Immature natural killer cell (primary cell): ENCODE data around the gene OTOGL. TPM values are rescaled to one million over a fixed set of nuclear protein-coding genes. Genes with fewer than 3 reads are reported as not detected.
"Not testable (repeated sequence)": the region's sequence is repeated elsewhere in the genome, so short reads cannot be mapped to it uniquely, and the experiment has no call there.

Source experiments
- DNase-seq, 3 donors: peaks; one replicate each; pipeline ENCODE4 v3.0.0; 2022; ENCODE audit warnings: mixed read lengths in 1 of 3
- H3K27ac Mint-ChIP-seq, 6 donors: one replicate each; pipeline ENCODE4 v1.8.0; 2020; ENCODE audit warnings: mixed read lengths in 6 of 6, mild to moderate bottlenecking in 5 of 6, inconsistent platforms in 4 of 6, moderate library complexity in 3 of 6
- H3K27me3 Mint-ChIP-seq, 3 donors: one replicate each; pipeline ENCODE4 v1.8.0; 2020 to 2021; ENCODE audit warnings: low read depth in 3 of 3, mild to moderate bottlenecking in 3 of 3, mixed read lengths in 3 of 3, moderate library complexity in 3 of 3, inconsistent platforms in 1 of 3
- H3K36me3 Mint-ChIP-seq, 3 donors: one replicate each; pipeline ENCODE4 v1.8.0; 2020; ENCODE audit warnings: mixed read lengths in 3 of 3, inconsistent platforms in 2 of 3, mild to moderate bottlenecking in 2 of 3
- H3K4me1 Mint-ChIP-seq, 2 donors: one replicate each; pipeline ENCODE4 v1.8.0; 2020; ENCODE audit warnings: inconsistent platforms in 2 of 2, mild to moderate bottlenecking in 2 of 2, mixed read lengths in 2 of 2, moderate library complexity in 1 of 2
- H3K4me3 Mint-ChIP-seq, 5 donors: one replicate each; pipeline ENCODE4 v1.8.0; 2020; ENCODE audit warnings: mild to moderate bottlenecking in 5 of 5, mixed read lengths in 5 of 5, inconsistent platforms in 3 of 5, moderate library complexity in 3 of 5
- H3K9me3 Mint-ChIP-seq, 6 donors: one replicate each; pipeline ENCODE4 v1.8.0; 2020; ENCODE audit warnings: mild to moderate bottlenecking in 6 of 6, mixed read lengths in 6 of 6, inconsistent platforms in 4 of 6, moderate library complexity in 3 of 6
- polyA plus RNA-seq, 3 donors: library from polyadenylated mRNA; unstranded; fragments of 300-500 nt; fragmentation: Illumina TruSeq; gene quantifications; one replicate each; pipeline ENCODE4 v1.2.3, GENCODE V29; 2021

The OTOGL gene
- polyA plus RNA-seq = not detected

GRCh38 chr12:80099259-80099658 is at the start of gene OTOGL:
TSS of gene OTOGL (plus strand) at chr12:80099537. CDS start at chr12:80209432, 109,895 bp downstream.
- H3K27ac Mint-ChIP-seq = no peak within 1 kb of the TSS
- H3K27me3 Mint-ChIP-seq = peaks cover 0 to 3% (median 0%) of the 10 kb centered on the region in 3 donors
- no peak within 1 kb of the TSS for H3K4me3 Mint-ChIP-seq
- DNase-seq = no peak
- H3K36me3 Mint-ChIP-seq = no peaks in the 10 kb centered on the region
- no peaks in the 10 kb centered on the region for H3K4me1 Mint-ChIP-seq
- H3K9me3 Mint-ChIP-seq = no peaks in the 10 kb centered on the region

- Mint-ChIP-seq H3K36me3 (no peaks in the 10 kb centered on the region), H3K4me1 (peaks cover 2 to 6% of the 10 kb centered on the region in 2 donors), H3K27ac (no peak overlapping the region), H3K27me3 (peaks cover 0 to 4% (median 3%) of the 10 kb centered on the region in 3 donors), H3K4me3 (no peak overlapping the region), H3K9me3 (peaks cover 0 to 2% (median 0%) of the 10 kb centered on the region in 6 donors)
- no peak for DNase-seq
Observed at GRCh38 chr12:80050236-80050635, 49.1 kb upstream of the OTOGL start.

GRCh38 chr12:80053051-80053790 is 46.1 kb upstream of the OTOGL start:
- Mint-ChIP-seq H3K4me3 (no peak overlapping the region), H3K9me3 (peaks cover 0 to 1% (median 0%) of the 10 kb centered on the region in 6 donors), H3K27me3 (peaks cover 0 to 3% (median 2%) of the 10 kb centered on the region in 3 donors), H3K4me1 (peaks cover 2 to 6% of the 10 kb centered on the region in 2 donors), H3K27ac (no peak overlapping the region), H3K36me3 (no peaks in the 10 kb centered on the region)
- no peak for DNase-seq

- Mint-ChIP-seq H3K27ac (no peak overlapping the region), H3K4me1 (peaks cover 2 to 6% of the 10 kb centered on the region in 2 donors), H3K36me3 (no peaks in the 10 kb centered on the region), H3K4me3 (no peak overlapping the region), H3K27me3 (peaks cover 0 to 4% (median 2%) of the 10 kb centered on the region in 3 donors), H3K9me3 (no peaks in the 10 kb centered on the region)
- DNase-seq = no peak
Observed at GRCh38 chr12:80056232-80056631, 43.1 kb upstream of the OTOGL start.

GRCh38 chr12:80056845-80057244 is 42.5 kb upstream of the OTOGL start:
- H3K4me3 Mint-ChIP-seq = no peak overlapping the region
- H3K9me3 Mint-ChIP-seq = no peaks in the 10 kb centered on the region
- peaks cover 0 to 4% (median 2%) of the 10 kb centered on the region in 3 donors for H3K27me3 Mint-ChIP-seq
- peaks cover 2 to 6% of the 10 kb centered on the region in 2 donors for H3K4me1 Mint-ChIP-seq
- H3K27ac Mint-ChIP-seq = no peak overlapping the region
- no peaks in the 10 kb centered on the region for H3K36me3 Mint-ChIP-seq
- DNase-seq = no peak

GRCh38 chr12:80058586-80058985 is 40.8 kb upstream of the OTOGL start:
- H3K4me1 Mint-ChIP-seq = no peaks in the 10 kb centered on the region

GRCh38 chr12:80059102-80059501 is 40.2 kb upstream of the OTOGL start:
- no peak overlapping the region for H3K4me3 Mint-ChIP-seq
- no peak for DNase-seq
- no peaks in the 10 kb centered on the region for H3K36me3 Mint-ChIP-seq
- H3K4me1 Mint-ChIP-seq = no peaks in the 10 kb centered on the region
- H3K27me3 Mint-ChIP-seq = peaks cover 2 to 4% (median 4%) of the 10 kb centered on the region in 3 donors
- no peak overlapping the region for H3K27ac Mint-ChIP-seq
- H3K9me3 Mint-ChIP-seq = no peaks in the 10 kb centered on the region

More at GRCh38 chr12:80058586-80058985, 40.8 kb upstream of the OTOGL start:
- Mint-ChIP-seq H3K27me3 (peaks cover 0 to 5% (median 2%) of the 10 kb centered on the region in 3 donors), H3K4me3 (no peak overlapping the region), H3K9me3 (no peaks in the 10 kb centered on the region), H3K27ac (no peak overlapping the region), H3K36me3 (no peaks in the 10 kb centered on the region)
- DNase-seq = no peak

GRCh38 chr12:80059875-80060274 is 39.5 kb upstream of the OTOGL start:
- Mint-ChIP-seq H3K9me3 (no peaks in the 10 kb centered on the region), H3K4me1 (no peaks in the 10 kb centered on the region), H3K27me3 (peaks cover 2 to 5% (median 4%) of the 10 kb centered on the region in 3 donors), H3K36me3 (no peaks in the 10 kb centered on the region), H3K27ac (no peak overlapping the region), H3K4me3 (no peak overlapping the region)
- no peak for DNase-seq

- H3K9me3 Mint-ChIP-seq = no peaks in the 10 kb centered on the region
- no peaks in the 10 kb centered on the region for H3K4me1 Mint-ChIP-seq
- H3K27me3 Mint-ChIP-seq = peaks cover 2 to 7% (median 4%) of the 10 kb centered on the region in 3 donors
- no peak overlapping the region for H3K4me3 Mint-ChIP-seq
- DNase-seq = no peak
- H3K36me3 Mint-ChIP-seq = no peaks in the 10 kb centered on the region
- H3K27ac Mint-ChIP-seq = no peak overlapping the region
Observed at GRCh38 chr12:80064269-80064668, 35.1 kb upstream of the OTOGL start.

- Mint-ChIP-seq H3K36me3 (no peaks in the 10 kb centered on the region), H3K4me3 (no peak overlapping the region), H3K27me3 (peaks cover 2 to 7% (median 4%) of the 10 kb centered on the region in 3 donors), H3K27ac (no peak overlapping the region), H3K4me1 (no peaks in the 10 kb centered on the region), H3K9me3 (no peaks in the 10 kb centered on the region)
- DNase-seq = no peak
Observed at GRCh38 chr12:80064951-80065350, 34.4 kb upstream of the OTOGL start.

GRCh38 chr12:80068173-80068572 is 31.2 kb upstream of the OTOGL start:
- Mint-ChIP-seq H3K4me3 (no peak overlapping the region), H3K27me3 (peaks cover 0 to 7% (median 0%) of the 10 kb centered on the region in 3 donors), H3K4me1 (no peaks in the 10 kb centered on the region), H3K9me3 (peaks cover 0 to 3% (median under 1%) of the 10 kb centered on the region in 6 donors), H3K27ac (peak overlapping the region in 1 of 6 donors; percentile 26), H3K36me3 (peaks cover 0 to 3% (median 0%) of the 10 kb centered on the region in 3 donors)
- no peak for DNase-seq

- not testable (repeated sequence) for H3K27me3 Mint-ChIP-seq
- peaks cover 28 to 41% of the 10 kb centered on the region in 2 donors for H3K4me1 Mint-ChIP-seq
- peaks cover 31 to 42% (median 40%) of the 10 kb centered on the region in 6 donors for H3K9me3 Mint-ChIP-seq
- peaks cover 20 to 32% (median 24%) of the 10 kb centered on the region in 3 donors for H3K36me3 Mint-ChIP-seq
- peak overlapping the region; percentile 61 to 82 (median 71) for H3K4me3 Mint-ChIP-seq
- peak; percentile 71 to 75 (median 71) for DNase-seq
- H3K27ac Mint-ChIP-seq = peak overlapping the region; percentile 71 to 89 (median 82)
Observed at GRCh38 chr12:80083892-80084614, 15.3 kb upstream of the OTOGL start.

GRCh38 chr12:80086025-80086424 is 13.3 kb upstream of the OTOGL start:
- H3K27ac Mint-ChIP-seq = peak overlapping the region in 2 of 6 donors; percentile 2 to 58
- H3K9me3 Mint-ChIP-seq = peaks cover 24 to 27% (median 25%) of the 10 kb centered on the region in 6 donors
- peaks cover 16 to 24% (median 18%) of the 10 kb centered on the region in 3 donors for H3K36me3 Mint-ChIP-seq

More at GRCh38 chr12:80086025-80086424, 13.3 kb upstream of the OTOGL start:
- DNase-seq = no peak
- Mint-ChIP-seq H3K27me3 (peaks cover 0 to 5% (median 0%) of the 10 kb centered on the region in 3 donors), H3K4me3 (no peak overlapping the region), H3K4me1 (peaks cover 28 to 40% of the 10 kb centered on the region in 2 donors)
